Activated naive CD4-positive, alpha-beta T cell treated with anti-CD3 and anti-CD28 coated beads, Interleukin-2, amount 50 U/mL, for 24 hours (primary cell): ENCODE measurements around the gene ROBO2.

Experiments used
- H3K27ac Mint-ChIP-seq: one replicate; pipeline ENCODE4 v1.8.0; 2021; ENCODE audit warnings: mild to moderate bottlenecking, mixed read lengths
- H3K27me3 Mint-ChIP-seq: one replicate; pipeline ENCODE4 v1.8.0; 2021; ENCODE audit warnings: mixed read lengths
- H3K36me3 Mint-ChIP-seq: one replicate; pipeline ENCODE4 v1.8.0; 2021; ENCODE audit warnings: mixed read lengths
- H3K4me1 Mint-ChIP-seq: one replicate; pipeline ENCODE4 v1.8.0; 2021; ENCODE audit warnings: mixed read lengths
- H3K4me3 Mint-ChIP-seq: one replicate; pipeline ENCODE4 v1.8.0; 2021; ENCODE audit warnings: mild to moderate bottlenecking, mixed read lengths
- H3K9me3 Mint-ChIP-seq: one replicate; pipeline ENCODE4 v1.8.0; 2021; ENCODE audit warnings: mixed read lengths

The ROBO2 gene

GRCh38 chr3:77134769-77135168 is 94.9 kb downstream of the ROBO2 start:
- Mint-ChIP-seq H3K4me3 (no peak overlapping the region), H3K27ac (no peak overlapping the region), H3K36me3 (no peaks in the 10 kb centered on the region), H3K4me1 (no peaks in the 10 kb centered on the region), H3K9me3 (peaks cover 6% of the 10 kb centered on the region), H3K27me3 (no peaks in the 10 kb centered on the region)

- Mint-ChIP-seq H3K4me1 (no peaks in the 10 kb centered on the region), H3K27ac (no peak overlapping the region), H3K27me3 (no peaks in the 10 kb centered on the region), H3K36me3 (no peaks in the 10 kb centered on the region), H3K4me3 (no peak overlapping the region), H3K9me3 (peaks cover 10% of the 10 kb centered on the region)
These were observed 97.7 kb downstream of the ROBO2 start for GRCh38 chr3:77137559-77137958.

GRCh38 chr3:77139624-77140023 is 99.7 kb downstream of the ROBO2 start:
- H3K27ac Mint-ChIP-seq, result no peak overlapping the region
- H3K4me3 Mint-ChIP-seq, result no peak overlapping the region
- H3K4me1 Mint-ChIP-seq, result no peaks in the 10 kb centered on the region
- no peaks in the 10 kb centered on the region for H3K36me3 Mint-ChIP-seq
- peaks cover 10% of the 10 kb centered on the region for H3K9me3 Mint-ChIP-seq
- peaks cover 3% of the 10 kb centered on the region for H3K27me3 Mint-ChIP-seq

GRCh38 chr3:77141423-77141822 is 101.5 kb downstream of the ROBO2 start:
- H3K36me3 Mint-ChIP-seq, result no peaks in the 10 kb centered on the region
- peaks cover 5% of the 10 kb centered on the region for H3K9me3 Mint-ChIP-seq
- peaks cover 3% of the 10 kb centered on the region for H3K27me3 Mint-ChIP-seq
- no peaks in the 10 kb centered on the region for H3K4me1 Mint-ChIP-seq
- no peak overlapping the region for H3K27ac Mint-ChIP-seq
- H3K4me3 Mint-ChIP-seq, result no peak overlapping the region

GRCh38 chr3:77142578-77142977 is 102.7 kb downstream of the ROBO2 start:
- no peaks in the 10 kb centered on the region for H3K36me3 Mint-ChIP-seq
- H3K4me1 Mint-ChIP-seq, result no peaks in the 10 kb centered on the region
- no peak overlapping the region for H3K27ac Mint-ChIP-seq
- peaks cover 3% of the 10 kb centered on the region for H3K27me3 Mint-ChIP-seq
- no peak overlapping the region for H3K4me3 Mint-ChIP-seq
- H3K9me3 Mint-ChIP-seq, result peaks cover 5% of the 10 kb centered on the region

GRCh38 chr3:77146004-77146403 is 106.1 kb downstream of the ROBO2 start:
- Mint-ChIP-seq H3K27me3 (peaks cover 3% of the 10 kb centered on the region), H3K36me3 (no peaks in the 10 kb centered on the region), H3K27ac (no peak overlapping the region), H3K4me1 (no peaks in the 10 kb centered on the region), H3K9me3 (peaks cover 5% of the 10 kb centered on the region), H3K4me3 (no peak overlapping the region)

GRCh38 chr3:77147836-77148578 is 108.1 kb downstream of the ROBO2 start:
- no peak overlapping the region for H3K27ac Mint-ChIP-seq
- peaks cover 3% of the 10 kb centered on the region for H3K27me3 Mint-ChIP-seq
- H3K4me1 Mint-ChIP-seq, result no peaks in the 10 kb centered on the region
- H3K9me3 Mint-ChIP-seq, result no peaks in the 10 kb centered on the region
- no peaks in the 10 kb centered on the region for H3K36me3 Mint-ChIP-seq
- no peak overlapping the region for H3K4me3 Mint-ChIP-seq

GRCh38 chr3:77149382-77149781 is 109.5 kb downstream of the ROBO2 start:
- H3K36me3 Mint-ChIP-seq, result no peaks in the 10 kb centered on the region
- H3K9me3 Mint-ChIP-seq, result no peaks in the 10 kb centered on the region
- H3K27ac Mint-ChIP-seq, result no peak overlapping the region
- no peaks in the 10 kb centered on the region for H3K4me1 Mint-ChIP-seq
- no peaks in the 10 kb centered on the region for H3K27me3 Mint-ChIP-seq
- H3K4me3 Mint-ChIP-seq, result no peak overlapping the region

- no peaks in the 10 kb centered on the region for H3K27me3 Mint-ChIP-seq
- H3K36me3 Mint-ChIP-seq, result no peaks in the 10 kb centered on the region
- no peaks in the 10 kb centered on the region for H3K4me1 Mint-ChIP-seq
- H3K9me3 Mint-ChIP-seq, result no peaks in the 10 kb centered on the region
- H3K4me3 Mint-ChIP-seq, result no peak overlapping the region
- H3K27ac Mint-ChIP-seq, result no peak overlapping the region
These were observed 110.1 kb downstream of the ROBO2 start for GRCh38 chr3:77150028-77150427.

GRCh38 chr3:77150759-77151158 is 110.9 kb downstream of the ROBO2 start:
- Mint-ChIP-seq H3K4me3 (no peak overlapping the region), H3K27ac (no peak overlapping the region), H3K4me1 (no peaks in the 10 kb centered on the region), H3K36me3 (no peaks in the 10 kb centered on the region), H3K27me3 (no peaks in the 10 kb centered on the region), H3K9me3 (peaks cover 2% of the 10 kb centered on the region)

- Mint-ChIP-seq H3K4me3 (no peak overlapping the region), H3K36me3 (no peaks in the 10 kb centered on the region), H3K27me3 (no peaks in the 10 kb centered on the region), H3K4me1 (no peaks in the 10 kb centered on the region), H3K9me3 (peaks cover 6% of the 10 kb centered on the region), H3K27ac (no peak overlapping the region)
These were observed 119.1 kb downstream of the ROBO2 start for GRCh38 chr3:77158730-77159581.

GRCh38 chr3:77160931-77161497 is 121.1 kb downstream of the ROBO2 start:
- Mint-ChIP-seq H3K4me1 (no peaks in the 10 kb centered on the region), H3K4me3 (no peak overlapping the region), H3K27ac (no peak overlapping the region), H3K36me3 (no peaks in the 10 kb centered on the region), H3K27me3 (no peaks in the 10 kb centered on the region), H3K9me3 (peaks cover 1% of the 10 kb centered on the region)

GRCh38 chr3:77169823-77170222 is 129.9 kb downstream of the ROBO2 start:
- no peaks in the 10 kb centered on the region for H3K4me1 Mint-ChIP-seq
- H3K27me3 Mint-ChIP-seq, result no peaks in the 10 kb centered on the region
- peaks cover 11% of the 10 kb centered on the region for H3K9me3 Mint-ChIP-seq
- H3K27ac Mint-ChIP-seq, result no peak overlapping the region
- H3K36me3 Mint-ChIP-seq, result no peaks in the 10 kb centered on the region
- H3K4me3 Mint-ChIP-seq, result no peak overlapping the region

GRCh38 chr3:77171026-77171425 is 131.1 kb downstream of the ROBO2 start:
- H3K9me3 Mint-ChIP-seq, result peaks cover 18% of the 10 kb centered on the region
- no peaks in the 10 kb centered on the region for H3K36me3 Mint-ChIP-seq
- no peak overlapping the region for H3K4me3 Mint-ChIP-seq
- H3K27me3 Mint-ChIP-seq, result no peaks in the 10 kb centered on the region
- no peak overlapping the region for H3K27ac Mint-ChIP-seq
- no peaks in the 10 kb centered on the region for H3K4me1 Mint-ChIP-seq

GRCh38 chr3:77179762-77180161 is 139.9 kb downstream of the ROBO2 start:
- H3K36me3 Mint-ChIP-seq, result no peaks in the 10 kb centered on the region
- no peaks in the 10 kb centered on the region for H3K4me1 Mint-ChIP-seq
- peaks cover 7% of the 10 kb centered on the region for H3K9me3 Mint-ChIP-seq
- H3K4me3 Mint-ChIP-seq, result no peak overlapping the region
- no peaks in the 10 kb centered on the region for H3K27me3 Mint-ChIP-seq
- H3K27ac Mint-ChIP-seq, result no peak overlapping the region

- no peaks in the 10 kb centered on the region for H3K4me1 Mint-ChIP-seq
- H3K27me3 Mint-ChIP-seq, result no peaks in the 10 kb centered on the region
- peaks cover 4% of the 10 kb centered on the region for H3K9me3 Mint-ChIP-seq
- no peaks in the 10 kb centered on the region for H3K36me3 Mint-ChIP-seq
- no peak overlapping the region for H3K4me3 Mint-ChIP-seq
- no peak overlapping the region for H3K27ac Mint-ChIP-seq
These were observed 142.4 kb downstream of the ROBO2 start for GRCh38 chr3:77182341-77182740.
